OCI-LY1 (cell line): ENCODE results near the gene RHBDL1.

Experiments used
- H2AFZ ChIP-seq: fragments of 200-600 bp; sonication (generic), shearing (Covaris generic); 2 replicates; pipeline ENCODE4 v1.6.0; 2014; ENCODE audit warnings: antibody characterized with exemption, mild to moderate bottlenecking, low read length
- H3F3A ChIP-seq: fragments of 200-600 bp; sonication (generic), shearing (Covaris generic); 2 replicates; pipeline ENCODE4 v1.6.0; 2014; ENCODE audit warnings: mild to moderate bottlenecking, antibody characterized with exemption, low read length, moderate library complexity; ENCODE audit not compliant: insufficient read depth
- H3K27ac ChIP-seq: fragments of 200-600 bp; sonication (generic); 2 replicates; pipeline ENCODE4 v1.5.1; 2014; ENCODE audit warnings: low read length, mixed run types, mild to moderate bottlenecking, low read depth; ENCODE audit not compliant: poor library complexity, severe bottlenecking
- H3K27me3 ChIP-seq: fragments of 200-600 bp; sonication (generic); 2 replicates; pipeline ENCODE4 v1.6.0; 2014; ENCODE audit warnings: antibody characterized with exemption, mild to moderate bottlenecking, low read length, moderate library complexity; ENCODE audit not compliant: insufficient read depth
- H3K36me3 ChIP-seq: fragments of 200-600 bp; sonication (generic); 2 replicates; pipeline ENCODE4 v1.6.1; 2014; ENCODE audit warnings: mild to moderate bottlenecking, antibody characterized with exemption, low read length, moderate library complexity, mixed read lengths; ENCODE audit not compliant: insufficient read depth
- H3K4me1 ChIP-seq: fragments of 200-600 bp; sonication (generic); 2 replicates; pipeline ENCODE4 v1.5.1; 2014; ENCODE audit warnings: mild to moderate bottlenecking, low read length, moderate library complexity; ENCODE audit not compliant: insufficient read depth, severe bottlenecking
- H3K4me2 ChIP-seq: fragments of 200-600 bp; sonication (generic), shearing (Covaris generic); 2 replicates; pipeline ENCODE4 v1.6.1; 2014; ENCODE audit warnings: low read length
- H3K4me3 ChIP-seq: fragments of 200-600 bp; sonication (generic); 2 replicates; pipeline ENCODE4 v1.5.1; 2014; ENCODE audit warnings: low read length, low read depth, mild to moderate bottlenecking, mixed read lengths; ENCODE audit not compliant: poor library complexity, severe bottlenecking
- H3K79me2 ChIP-seq: fragments of 200-600 bp; shearing (Covaris generic); 2 replicates; pipeline ENCODE4 v1.6.1; 2016; ENCODE audit warnings: mixed run types, low read length, mixed read lengths; ENCODE audit not compliant: insufficient read depth
- H3K9ac ChIP-seq: fragments of 200-600 bp; sonication (generic), shearing (Covaris generic); 2 replicates; pipeline ENCODE4 v1.6.1; 2014; ENCODE audit warnings: mild to moderate bottlenecking, low read length, mixed read lengths
- H3K9me2 ChIP-seq: fragments of 200-600 bp; sonication (generic), shearing (Covaris generic); 2 replicates; pipeline ENCODE4 v1.6.1; 2014; ENCODE audit warnings: low read depth, mild to moderate bottlenecking, low read length, mixed read lengths
- H3K9me3 ChIP-seq: fragments of 200-600 bp; shearing (Covaris generic); 2 replicates; pipeline ENCODE4 v1.6.1; 2014; ENCODE audit warnings: low read length, mixed read lengths
- H4K20me1 ChIP-seq: fragments of 200-600 bp; sonication (generic), shearing (Covaris generic); 2 replicates; pipeline ENCODE4 v1.6.0; 2016; ENCODE audit warnings: mild to moderate bottlenecking, low read length; ENCODE audit not compliant: insufficient read depth
- EZH2 ChIP-seq: fragments of 200-600 bp; sonication (generic), shearing (Covaris generic); IDR thresholded peaks from 2 replicates; pipeline ENCODE4 v1.8.0; 2017; ENCODE audit warnings: borderline replicate concordance, mixed run types, mild to moderate bottlenecking, antibody characterized with exemption, low read length, moderate library complexity, mixed read lengths
- TF ChIP-seq, protein P1 (sequence below): fragments of 200-600 bp; sonication (generic), shearing (Covaris generic); IDR thresholded peaks from 2 replicates; pipeline ENCODE4 v1.5.1; 2017; ENCODE audit warnings: mild to moderate bottlenecking, antibody characterized with exemption, low read length, moderate library complexity, mixed read lengths

RHBDL1 gene

GRCh38 chr16:638034-638543, 37.4 kb upstream of the RHBDL1 start:
- H3K9me2 ChIP-seq = no peaks in the 10 kb centered on the region
- H4K20me1 ChIP-seq = no peaks in the 10 kb centered on the region
- no peaks in the 10 kb centered on the region for H3K79me2 ChIP-seq
- no peak overlapping the region for H3K4me2 ChIP-seq
- no peaks in the 10 kb centered on the region for H3F3A ChIP-seq
- no peak for TF ChIP-seq EZH2
- TF ChIP-seq, protein P1, sequence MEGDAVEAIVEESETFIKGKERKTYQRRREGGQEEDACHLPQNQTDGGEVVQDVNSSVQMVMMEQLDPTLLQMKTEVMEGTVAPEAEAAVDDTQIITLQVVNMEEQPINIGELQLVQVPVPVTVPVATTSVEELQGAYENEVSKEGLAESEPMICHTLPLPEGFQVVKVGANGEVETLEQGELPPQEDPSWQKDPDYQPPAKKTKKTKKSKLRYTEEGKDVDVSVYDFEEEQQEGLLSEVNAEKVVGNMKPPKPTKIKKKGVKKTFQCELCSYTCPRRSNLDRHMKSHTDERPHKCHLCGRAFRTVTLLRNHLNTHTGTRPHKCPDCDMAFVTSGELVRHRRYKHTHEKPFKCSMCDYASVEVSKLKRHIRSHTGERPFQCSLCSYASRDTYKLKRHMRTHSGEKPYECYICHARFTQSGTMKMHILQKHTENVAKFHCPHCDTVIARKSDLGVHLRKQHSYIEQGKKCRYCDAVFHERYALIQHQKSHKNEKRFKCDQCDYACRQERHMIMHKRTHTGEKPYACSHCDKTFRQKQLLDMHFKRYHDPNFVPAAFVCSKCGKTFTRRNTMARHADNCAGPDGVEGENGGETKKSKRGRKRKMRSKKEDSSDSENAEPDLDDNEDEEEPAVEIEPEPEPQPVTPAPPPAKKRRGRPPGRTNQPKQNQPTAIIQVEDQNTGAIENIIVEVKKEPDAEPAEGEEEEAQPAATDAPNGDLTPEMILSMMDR = no peak
- no peaks in the 10 kb centered on the region; the same call in 1 of the 2 replicates for H3K36me3 ChIP-seq
- H2AFZ ChIP-seq = no peak overlapping the region
- H3K27ac ChIP-seq = peak overlapping the region; percentile 7
- H3K27me3 ChIP-seq = no peaks in the 10 kb centered on the region
- no peak overlapping the region for H3K9ac ChIP-seq
- no peaks in the 10 kb centered on the region for H3K9me3 ChIP-seq
- H3K4me3 ChIP-seq = no peak overlapping the region
- peaks cover 43% of the 10 kb centered on the region for H3K4me1 ChIP-seq

DNA sequence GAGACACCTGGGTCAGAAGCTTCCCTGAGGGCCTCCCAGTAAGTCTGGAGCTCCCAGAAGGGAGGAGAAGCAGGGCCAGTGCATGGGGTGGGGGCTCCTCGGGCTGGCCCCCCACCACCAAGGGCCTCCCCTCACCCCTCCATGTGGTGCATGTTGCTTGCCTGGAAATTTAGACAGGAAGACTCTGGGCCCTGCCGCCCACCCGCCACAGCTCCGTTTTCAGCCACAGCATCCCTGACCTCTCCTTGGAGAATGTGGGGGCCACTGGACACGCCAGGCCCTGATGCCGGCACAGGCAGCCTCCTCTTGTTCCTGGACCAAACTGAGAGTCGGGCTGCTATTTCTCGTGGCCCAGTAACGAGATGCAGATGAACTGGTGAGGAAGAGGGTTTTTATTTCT, 36.6 kb upstream of the RHBDL1 start:
- Histone ChIP-seq H3K9me2 (no peaks in the 10 kb centered on the region), H3K4me2 (0 out of 2 replicates have a peak overlapping the region, but pooled peaks have one; percentile 13), H2AFZ (no peak overlapping the region), H3K27ac (peak overlapping the region; percentile 84), H3K4me1 (peaks cover 45% of the 10 kb centered on the region), H3K9me3 (no peaks in the 10 kb centered on the region), H3K27me3 (no peaks in the 10 kb centered on the region), H4K20me1 (no peaks in the 10 kb centered on the region), H3K9ac (peak overlapping the region; percentile 6; the same call in 1 of the 2 replicates), H3K79me2 (no peaks in the 10 kb centered on the region), H3F3A (no peaks in the 10 kb centered on the region), H3K4me3 (no peak overlapping the region), H3K36me3 (no peaks in the 10 kb centered on the region; the same call in 1 of the 2 replicates)
- TF ChIP-seq, protein P1 = no peak
- no peak for TF ChIP-seq EZH2

GRCh38 chr16:640614-641013, 34.9 kb upstream of the RHBDL1 start:
- Histone ChIP-seq H4K20me1 (no peaks in the 10 kb centered on the region), H3K9me2 (no peaks in the 10 kb centered on the region), H3K79me2 (no peaks in the 10 kb centered on the region), H3K4me2 (peak overlapping the region; percentile 82; the same call in 1 of the 2 replicates), H3K27me3 (no peaks in the 10 kb centered on the region), H3K9ac (no peak overlapping the region; the same call in 1 of the 2 replicates), H3K9me3 (no peaks in the 10 kb centered on the region), H3K4me1 (peaks cover 40% of the 10 kb centered on the region), H3K4me3 (peak overlapping the region; percentile 80), H3K27ac (peak overlapping the region; percentile 20), H3K36me3 (peaks cover 5% of the 10 kb centered on the region; the same call in 1 of the 2 replicates), H2AFZ (no peak overlapping the region), H3F3A (no peaks in the 10 kb centered on the region)
- TF ChIP-seq, protein P1 = no peak
- TF ChIP-seq EZH2 = no peak
